DLD1 (cell line): ENCODE measurements around the gene PEAK1.
"Not testable (repeated sequence)": the region's sequence is repeated elsewhere in the genome, so short reads cannot be mapped to it uniquely, and the experiment has no call there.

Source experiments
- in situ Hi-C: cut with HindIII; loops from 2 replicates; pipeline ENCODE4 v1.10.0; 2017; ENCODE audit warnings: low sequenced_read_pairs

Gene PEAK1

GRCh38 chr15:77426871-77427270 lies 7.0 kb upstream of the PEAK1 start:
- in situ Hi-C loops: loop anchor here (10.0 kb wide), 1 partner anchor 98 kb away; no protein-coding TSS in a partner anchor

GRCh38 chr15:77426377-77426776 lies 6.5 kb upstream of the PEAK1 start:
- in situ Hi-C loops: loop anchor here (10.0 kb wide), 1 partner anchor 98 kb away; no protein-coding TSS in a partner anchor

- in situ Hi-C loops: loop anchor here (10.0 kb wide), 1 partner anchor 100 kb away; no protein-coding TSS in a partner anchor
These were observed 5.2 kb upstream of the PEAK1 start for GRCh38 chr15:77425104-77425503.

- in situ Hi-C loops: loop anchor here (10.0 kb wide), 1 partner anchor 103 kb away; no protein-coding TSS in a partner anchor
These were observed 1.4 kb upstream of the PEAK1 start for GRCh38 chr15:77421370-77421700.

- in situ Hi-C loops: loop anchor here (10.0 kb wide), 1 partner anchor 104 kb away; no protein-coding TSS in a partner anchor
These were observed 886 bp upstream of the PEAK1 start, which contains the start of gene HMG20A for GRCh38 chr15:77420610-77421369. Gene HMG20A, plus strand, starts transcription at chr15:77420888. Its CDS starts 37,520 bp downstream, at chr15:77458408.

- in situ Hi-C loops: no loop called here
These were observed 703 bp downstream of the PEAK1 start for GRCh38 chr15:77418966-77419835.

- in situ Hi-C loops: no loop called here
These were observed 1.4 kb downstream of the PEAK1 start for GRCh38 chr15:77418391-77418965.

- in situ Hi-C loops: no loop called here
These were observed 2.3 kb downstream of the PEAK1 start for GRCh38 chr15:77417602-77418001.

GRCh38 chr15:77416954-77417353 lies 3.0 kb downstream of the PEAK1 start:
- in situ Hi-C loops: no loop called here

- in situ Hi-C loops: no loop called here
These were observed 3.8 kb downstream of the PEAK1 start for GRCh38 chr15:77416148-77416455.

- in situ Hi-C loops: no loop called here
These were observed 4.3 kb downstream of the PEAK1 start for GRCh38 chr15:77415450-77416147.

- in situ Hi-C loops: no loop called here
These were observed 5.0 kb downstream of the PEAK1 start for GRCh38 chr15:77414789-77415442.

GRCh38 chr15:77413699-77414349 lies 6.1 kb downstream of the PEAK1 start:
- in situ Hi-C loops: no loop called here

GRCh38 chr15:77412972-77413698 lies 6.8 kb downstream of the PEAK1 start:
- in situ Hi-C loops: no loop called here

GRCh38 chr15:77411619-77411976 lies 8.3 kb downstream of the PEAK1 start:
- in situ Hi-C loops: no loop called here

- in situ Hi-C loops: no loop called here
These were observed 8.9 kb downstream of the PEAK1 start for GRCh38 chr15:77410701-77411618.

- in situ Hi-C loops: not testable (repeated sequence)
These were observed 9.8 kb downstream of the PEAK1 start for GRCh38 chr15:77410157-77410500.
